ENCODE results near the gene TBC1D21.
A peak's percentile ranks its signal among the peaks of the same experiment; 100 is the strongest.

TBC1D21 gene, protein sequence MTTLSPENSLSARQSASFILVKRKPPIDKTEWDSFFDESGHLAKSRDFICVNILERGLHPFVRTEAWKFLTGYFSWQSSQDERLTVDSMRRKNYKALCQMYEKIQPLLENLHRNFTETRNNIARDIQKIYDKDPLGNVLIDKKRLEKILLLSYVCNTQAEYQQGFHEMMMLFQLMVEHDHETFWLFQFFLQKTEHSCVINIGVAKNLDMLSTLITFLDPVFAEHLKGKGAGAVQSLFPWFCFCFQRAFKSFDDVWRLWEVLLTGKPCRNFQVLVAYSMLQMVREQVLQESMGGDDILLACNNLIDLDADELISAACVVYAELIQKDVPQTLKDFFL

DNA sequence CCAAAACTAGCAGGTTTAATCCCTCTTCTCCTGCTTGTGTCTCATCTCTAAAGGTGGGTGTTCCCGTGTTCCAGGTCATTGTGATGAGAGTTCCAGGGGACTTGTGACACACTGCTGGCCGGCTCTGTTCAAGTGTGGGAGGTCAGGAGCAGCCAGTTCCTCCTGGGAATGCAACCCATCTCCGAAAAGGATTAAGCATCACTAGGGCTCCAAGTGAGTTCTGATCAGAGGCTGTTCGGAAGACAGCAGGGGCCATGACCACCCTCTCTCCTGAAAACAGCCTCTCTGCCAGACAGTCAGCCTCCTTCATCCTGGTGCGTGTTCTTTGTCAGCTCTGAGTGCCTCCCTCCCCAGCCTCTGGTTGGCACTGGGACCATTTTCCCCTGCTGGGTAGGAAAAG, at the start of gene TBC1D21:
TBC1D21 (plus strand) TSS at position 109 of the 400 bp plus-strand sequence; CDS start at position 255, 146 bp downstream.
- DNase-seq (ENCODE audit: low spot score): no peak

DNA sequence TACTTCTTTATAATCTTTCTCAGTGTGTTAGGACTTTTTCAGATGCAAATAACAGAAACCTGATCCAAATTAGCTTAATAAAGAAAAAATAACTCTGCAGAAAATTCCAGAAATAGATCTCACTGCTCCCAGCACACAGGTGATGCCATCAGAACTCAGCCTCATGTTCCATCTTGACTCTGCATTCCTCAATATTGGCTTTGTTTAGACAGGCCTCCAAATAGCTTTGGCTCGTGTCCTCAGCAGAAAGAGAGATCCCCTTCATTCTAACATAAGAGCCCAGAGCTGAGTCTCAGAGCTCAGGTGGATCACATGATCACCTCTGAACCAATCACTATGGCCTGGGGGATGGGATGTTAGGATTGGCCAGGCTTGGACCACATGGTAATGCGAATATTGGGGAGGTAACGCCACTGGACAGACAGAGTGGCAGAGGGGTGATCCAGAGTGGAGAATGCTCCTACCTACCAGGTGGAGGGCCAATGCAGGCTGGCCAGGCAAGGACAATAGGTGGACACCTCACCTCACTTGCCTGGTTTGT, 46.6 kb upstream of the TBC1D21 start:
- no peak for DNase-seq (ENCODE audit: low spot score)

DNA sequence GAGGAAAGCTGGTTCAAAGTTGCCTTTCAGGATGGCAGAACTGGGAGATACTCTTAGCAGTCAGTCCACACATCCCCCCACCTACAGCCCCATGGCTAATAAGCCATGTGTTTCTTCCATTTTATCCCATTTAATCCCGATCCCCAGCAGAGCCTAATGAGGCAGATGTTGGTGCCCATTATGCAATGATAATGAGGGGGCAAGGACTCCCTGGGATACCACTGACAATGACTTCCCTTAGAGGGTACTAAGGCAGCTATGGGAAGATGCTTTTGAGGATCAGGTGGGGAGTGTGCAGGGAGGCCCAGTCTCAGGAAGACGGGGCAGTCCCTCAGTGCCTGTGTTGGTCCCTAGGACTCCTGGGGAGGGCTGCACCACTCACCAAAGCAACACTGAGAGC, 43.8 kb upstream of the TBC1D21 start:
- no peak for DNase-seq (ENCODE audit: low spot score)

DNA sequence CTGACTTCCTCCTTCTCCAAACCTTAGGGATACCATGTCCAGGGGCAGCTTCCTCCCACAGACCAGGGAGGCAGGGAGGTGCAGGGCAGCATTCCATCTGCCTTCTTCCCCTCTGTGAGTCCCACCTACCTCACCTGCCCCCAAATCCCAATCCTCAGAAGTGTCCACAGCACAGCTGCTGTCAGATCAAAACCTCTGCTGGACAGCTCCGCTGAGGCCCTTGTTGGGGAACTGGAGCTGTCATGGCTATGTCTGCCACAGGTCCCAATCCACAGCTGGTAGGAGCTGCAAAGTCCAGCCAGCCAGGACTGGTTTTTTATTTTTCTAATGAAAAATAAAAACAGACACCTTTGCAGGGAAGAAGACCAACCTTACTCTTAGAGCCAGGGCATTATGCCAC, 40.7 kb upstream of the TBC1D21 start:
- DNase-seq (ENCODE audit: low spot score): no peak

GRCh38 chr15:73836845-73837244, 36.5 kb upstream of the TBC1D21 start:
- DNase-seq (ENCODE audit: low spot score): no peak

GRCh38 chr15:73838831-73839426, 34.4 kb upstream of the TBC1D21 start:
- peak; percentile 29 for DNase-seq (ENCODE audit: low spot score)

DNA sequence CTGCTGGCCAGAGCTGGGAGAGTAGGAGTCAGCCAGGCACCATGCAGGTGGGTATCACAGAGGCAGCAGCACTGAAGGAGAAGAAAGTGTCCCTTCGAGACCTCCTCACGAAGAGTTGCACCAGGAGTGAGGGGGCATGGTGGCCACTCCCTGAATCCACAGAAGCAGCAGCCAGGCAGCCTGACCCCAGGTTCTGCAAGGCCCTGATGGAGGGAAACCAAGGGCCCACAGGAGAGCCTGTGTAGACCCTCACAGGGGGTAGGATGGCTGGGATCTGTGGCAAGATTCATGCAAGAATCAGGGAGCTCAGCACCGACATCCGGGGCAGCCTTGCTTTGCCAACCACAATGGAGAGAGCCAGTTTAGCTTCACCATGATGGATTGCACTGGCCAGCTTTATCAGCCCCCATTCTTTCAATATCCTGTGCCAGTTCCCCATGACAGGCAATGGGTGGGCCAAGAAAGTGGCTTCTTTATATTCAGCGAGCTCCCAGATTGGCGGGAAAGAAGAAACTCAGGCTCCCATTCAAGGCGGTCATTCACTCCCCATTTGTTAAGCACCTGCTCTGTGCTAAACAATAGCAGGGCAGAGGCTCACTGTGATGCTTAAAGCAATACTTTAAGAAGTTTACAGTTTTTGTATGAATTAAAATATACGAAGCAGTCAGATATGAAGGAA, 33.5 kb upstream of the TBC1D21 start:
- DNase-seq (ENCODE audit: low spot score): no peak

- no peak for DNase-seq (ENCODE audit: low spot score)
These were observed 32.6 kb upstream of the TBC1D21 start for GRCh38 chr15:73840771-73841170.

- DNase-seq (ENCODE audit: low spot score): no peak
These were observed 31.3 kb upstream of the TBC1D21 start for GRCh38 chr15:73841756-73842725.

DNA sequence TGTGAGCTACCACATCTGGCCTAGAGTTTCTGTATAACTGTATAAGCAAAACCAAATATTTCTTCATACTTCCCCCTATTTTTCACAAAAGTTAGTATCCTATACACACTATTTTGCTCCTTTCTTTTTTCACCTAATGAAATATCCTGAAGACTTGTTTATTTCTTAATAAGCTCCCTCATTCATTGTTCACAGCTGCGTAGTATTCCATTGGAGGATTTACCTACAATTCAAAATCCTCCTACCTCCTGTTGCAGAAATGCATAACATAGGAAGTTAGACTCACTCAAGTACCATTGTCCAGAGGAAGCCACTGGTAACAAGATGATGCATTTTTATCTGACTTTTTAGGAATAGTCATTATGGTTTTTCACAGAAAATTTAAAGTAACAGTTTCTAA, 29.6 kb upstream of the TBC1D21 start:
- DNase-seq (ENCODE audit: low spot score): no peak

GRCh38 chr15:73844356-73844755, 29.0 kb upstream of the TBC1D21 start:
- DNase-seq (ENCODE audit: low spot score): no peak

GRCh38 chr15:73845507-73845906, 27.9 kb upstream of the TBC1D21 start:
- DNase-seq (ENCODE audit: low spot score): no peak

DNA sequence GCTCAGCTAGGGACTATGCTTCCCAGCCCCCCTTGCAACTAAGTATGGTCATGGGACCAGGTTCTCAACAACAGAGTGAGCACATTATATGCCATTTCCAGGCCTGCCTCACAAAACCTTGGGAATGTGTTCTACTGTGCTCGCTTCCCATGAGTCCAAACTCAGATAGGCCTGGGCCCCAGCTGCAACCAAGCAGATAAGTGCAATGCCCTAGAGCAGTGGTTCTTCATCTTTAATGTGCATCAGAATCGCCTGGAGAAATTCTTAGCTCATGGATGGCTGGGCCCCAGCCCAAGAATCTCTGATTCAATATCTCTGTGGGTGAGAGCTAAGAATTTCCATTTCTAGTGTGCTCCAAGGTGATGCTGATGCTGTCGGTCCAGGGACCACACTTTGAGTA, 27.5 kb upstream of the TBC1D21 start:
- DNase-seq (ENCODE audit: low spot score): no peak

DNA sequence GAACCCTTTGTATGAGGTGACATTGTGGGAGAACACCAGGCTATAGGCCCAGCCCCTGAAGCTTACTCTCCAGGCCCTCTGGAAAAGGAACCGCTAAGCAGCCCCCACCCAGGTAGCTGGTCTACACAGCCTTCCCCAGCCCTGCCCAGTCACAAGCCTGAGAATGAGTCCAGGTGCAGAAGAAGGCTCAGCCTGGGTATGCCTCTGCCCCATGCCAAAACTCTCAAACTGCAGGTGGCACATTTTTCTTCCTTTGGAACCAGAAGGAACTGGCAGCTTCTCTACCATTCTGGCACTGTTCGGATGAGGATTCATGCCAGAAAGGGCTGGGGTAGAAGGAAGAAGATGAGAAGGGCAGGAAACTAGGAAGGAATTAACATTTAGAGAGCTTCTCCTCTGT, 23.7 kb upstream of the TBC1D21 start:
- no peak for DNase-seq (ENCODE audit: low spot score)

- DNase-seq (ENCODE audit: low spot score): no peak
These were observed 23.1 kb upstream of the TBC1D21 start for GRCh38 chr15:73850228-73850627.

DNA sequence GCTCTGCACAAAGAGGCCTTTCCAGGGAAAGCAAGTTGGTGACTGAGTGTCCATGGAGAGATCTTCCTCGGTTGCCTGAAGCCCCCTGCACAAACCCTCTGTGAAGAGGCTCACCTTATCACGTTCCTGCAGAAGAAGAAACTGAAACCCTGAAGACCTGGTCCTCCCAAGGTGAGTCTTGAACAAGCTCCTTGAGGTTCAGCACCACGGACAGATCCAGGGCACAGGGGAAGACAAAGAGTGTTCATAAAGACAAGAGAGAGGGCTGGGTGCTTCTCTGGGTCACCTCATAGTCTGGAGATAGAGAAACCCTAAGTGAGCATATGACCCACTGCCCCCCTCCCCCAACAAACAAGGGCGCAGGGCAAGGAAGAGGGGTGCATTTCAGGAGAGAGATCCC, 21.7 kb upstream of the TBC1D21 start:
- peak; percentile 61 for DNase-seq (ENCODE audit: low spot score)

DNA sequence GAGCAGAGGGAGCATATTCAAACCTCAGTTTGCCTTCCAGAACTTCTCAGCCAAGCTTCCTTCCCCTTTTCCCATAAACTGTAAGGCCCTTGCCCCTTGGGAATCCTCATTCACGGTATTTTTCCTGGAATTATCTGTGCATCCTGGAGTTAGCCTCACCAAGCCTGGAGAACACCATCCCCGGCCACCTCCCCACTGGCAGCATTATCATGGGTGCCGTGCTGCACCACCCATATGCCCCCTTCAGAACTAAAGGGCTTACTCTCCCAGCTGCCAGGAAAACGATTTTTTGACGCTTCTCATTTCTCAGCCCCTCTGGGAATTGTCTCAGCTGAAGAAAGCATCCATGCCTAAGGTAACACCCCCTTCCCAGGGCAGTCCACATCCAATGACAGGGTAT, 20.9 kb upstream of the TBC1D21 start:
- DNase-seq (ENCODE audit: low spot score): no peak

DNA sequence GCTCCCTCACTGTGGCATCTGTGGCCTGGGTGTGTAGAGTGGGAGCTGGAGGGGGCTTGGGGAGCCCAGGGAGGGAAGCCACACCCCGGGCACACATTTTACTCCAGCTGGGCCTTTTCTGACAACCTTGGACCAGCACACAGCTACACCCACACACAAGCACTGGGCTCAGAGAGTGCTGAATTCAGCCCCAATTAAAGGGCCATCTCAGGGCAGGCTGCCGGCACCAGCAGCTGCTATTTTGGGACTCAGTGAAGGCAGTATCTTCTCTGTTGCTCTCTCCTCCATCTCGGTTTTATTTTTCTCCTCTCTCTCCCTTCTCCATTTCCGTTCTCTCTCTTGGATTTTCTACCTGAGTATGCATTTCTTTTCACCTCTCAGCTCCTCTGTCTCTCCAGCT, 19.1 kb upstream of the TBC1D21 start:
- no peak for DNase-seq (ENCODE audit: low spot score)

DNA sequence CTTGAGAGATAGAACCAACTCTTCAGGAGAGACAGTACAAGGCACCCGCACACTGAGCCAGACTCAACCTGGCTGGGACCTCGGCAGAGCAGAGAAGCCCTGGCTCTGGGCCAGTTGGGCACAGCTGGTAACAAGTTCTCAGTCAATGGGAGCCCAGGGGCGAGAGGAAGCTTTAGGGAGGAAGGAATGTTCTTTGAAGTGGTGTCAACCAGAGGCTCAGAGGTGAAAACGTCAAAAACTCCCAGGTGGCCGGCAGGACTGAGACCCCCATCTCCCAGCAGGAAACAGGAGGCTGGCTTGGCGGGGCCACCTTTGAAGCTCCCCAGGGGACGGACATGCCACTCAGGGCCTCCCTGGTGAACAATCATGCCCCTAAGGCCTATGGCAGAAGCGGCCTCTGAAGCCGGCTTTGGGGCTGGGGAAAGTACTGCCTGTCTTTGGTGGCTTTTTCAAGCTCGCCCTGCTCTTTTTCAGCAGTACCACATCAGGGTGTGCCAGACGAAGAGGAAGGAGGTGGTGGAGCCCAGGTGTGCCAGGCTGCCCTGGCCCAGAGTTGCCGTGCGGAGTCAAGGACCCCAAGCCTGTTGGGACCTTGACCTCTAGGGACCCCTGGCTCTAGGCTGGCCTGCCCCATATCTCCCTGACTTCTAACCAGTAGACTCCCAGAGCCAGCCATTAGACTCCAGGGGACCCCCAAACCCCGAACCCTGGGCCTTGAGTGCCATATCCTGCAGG, 16.7 kb upstream of the TBC1D21 start:
- DNase-seq (ENCODE audit: low spot score): no peak

DNA sequence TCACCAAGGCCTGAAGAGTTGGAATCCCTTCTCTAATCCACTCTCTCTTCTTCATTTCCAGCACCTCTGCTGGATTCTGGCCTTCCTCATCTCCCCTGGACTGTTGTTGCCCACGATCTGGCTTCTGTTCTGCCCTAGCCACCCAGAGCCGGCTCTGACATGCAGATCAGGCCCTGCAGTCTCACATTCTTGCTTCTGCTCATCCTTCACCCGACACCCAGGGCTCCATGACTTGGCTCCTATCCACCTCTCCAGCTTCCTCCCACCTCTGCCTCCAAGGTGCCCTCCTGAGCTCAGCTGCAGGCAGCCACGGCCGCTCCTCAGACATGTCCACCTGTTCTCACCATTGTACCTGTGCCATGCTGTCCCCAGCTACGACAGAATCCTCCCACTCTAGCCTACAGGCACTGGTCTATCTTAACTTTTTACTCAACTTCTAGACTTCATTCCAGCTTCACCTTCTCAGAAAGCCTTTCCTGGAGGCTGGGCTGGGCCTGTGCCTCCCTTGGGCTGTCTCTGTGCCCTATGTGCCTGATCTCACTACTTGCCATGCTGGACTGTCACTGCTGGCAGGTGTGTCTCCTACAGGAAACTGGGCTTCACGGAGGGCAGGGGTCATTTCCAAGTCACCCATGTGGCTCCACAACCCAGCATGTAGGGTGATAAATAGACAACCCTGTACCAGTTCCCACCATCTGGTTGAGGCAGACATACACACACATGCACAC, 16.0 kb upstream of the TBC1D21 start:
- DNase-seq (ENCODE audit: low spot score): no peak

- no peak for DNase-seq (ENCODE audit: low spot score)
These were observed 15.3 kb upstream of the TBC1D21 start for GRCh38 chr15:73858062-73858461.
